OCI-LY1 (cell line): ENCODE results near the gene ADCY2.
A peak's percentile ranks its signal among the peaks of the same experiment; 100 is the strongest.

ENCODE experiments used
- EZH2 ChIP-seq: fragments of 200-600 bp; sonication (generic), shearing (Covaris generic); IDR thresholded peaks from 2 replicates; pipeline ENCODE4 v1.8.0; 2017; ENCODE audit warnings: borderline replicate concordance, mixed run types, mild to moderate bottlenecking, antibody characterized with exemption, low read length, moderate library complexity, mixed read lengths
- TF ChIP-seq, protein P1 (sequence below): fragments of 200-600 bp; sonication (generic), shearing (Covaris generic); IDR thresholded peaks from 2 replicates; pipeline ENCODE4 v1.5.1; 2017; ENCODE audit warnings: mild to moderate bottlenecking, antibody characterized with exemption, low read length, moderate library complexity, mixed read lengths

GRCh38 chr5:7391814-7392692, 3.9 kb upstream of the ADCY2 start:
- TF ChIP-seq, protein P1, sequence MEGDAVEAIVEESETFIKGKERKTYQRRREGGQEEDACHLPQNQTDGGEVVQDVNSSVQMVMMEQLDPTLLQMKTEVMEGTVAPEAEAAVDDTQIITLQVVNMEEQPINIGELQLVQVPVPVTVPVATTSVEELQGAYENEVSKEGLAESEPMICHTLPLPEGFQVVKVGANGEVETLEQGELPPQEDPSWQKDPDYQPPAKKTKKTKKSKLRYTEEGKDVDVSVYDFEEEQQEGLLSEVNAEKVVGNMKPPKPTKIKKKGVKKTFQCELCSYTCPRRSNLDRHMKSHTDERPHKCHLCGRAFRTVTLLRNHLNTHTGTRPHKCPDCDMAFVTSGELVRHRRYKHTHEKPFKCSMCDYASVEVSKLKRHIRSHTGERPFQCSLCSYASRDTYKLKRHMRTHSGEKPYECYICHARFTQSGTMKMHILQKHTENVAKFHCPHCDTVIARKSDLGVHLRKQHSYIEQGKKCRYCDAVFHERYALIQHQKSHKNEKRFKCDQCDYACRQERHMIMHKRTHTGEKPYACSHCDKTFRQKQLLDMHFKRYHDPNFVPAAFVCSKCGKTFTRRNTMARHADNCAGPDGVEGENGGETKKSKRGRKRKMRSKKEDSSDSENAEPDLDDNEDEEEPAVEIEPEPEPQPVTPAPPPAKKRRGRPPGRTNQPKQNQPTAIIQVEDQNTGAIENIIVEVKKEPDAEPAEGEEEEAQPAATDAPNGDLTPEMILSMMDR = peak; percentile 38; the same call in 1 of the 2 replicates
- no peak for TF ChIP-seq EZH2
